ENCODE data around the gene HDAC9. TPM values are rescaled to one million over a fixed set of nuclear protein-coding genes. Genes with fewer than 3 reads are reported as not detected.

Gene HDAC9
- total RNA-seq, 1 donor = 20.9 TPM

DNA sequence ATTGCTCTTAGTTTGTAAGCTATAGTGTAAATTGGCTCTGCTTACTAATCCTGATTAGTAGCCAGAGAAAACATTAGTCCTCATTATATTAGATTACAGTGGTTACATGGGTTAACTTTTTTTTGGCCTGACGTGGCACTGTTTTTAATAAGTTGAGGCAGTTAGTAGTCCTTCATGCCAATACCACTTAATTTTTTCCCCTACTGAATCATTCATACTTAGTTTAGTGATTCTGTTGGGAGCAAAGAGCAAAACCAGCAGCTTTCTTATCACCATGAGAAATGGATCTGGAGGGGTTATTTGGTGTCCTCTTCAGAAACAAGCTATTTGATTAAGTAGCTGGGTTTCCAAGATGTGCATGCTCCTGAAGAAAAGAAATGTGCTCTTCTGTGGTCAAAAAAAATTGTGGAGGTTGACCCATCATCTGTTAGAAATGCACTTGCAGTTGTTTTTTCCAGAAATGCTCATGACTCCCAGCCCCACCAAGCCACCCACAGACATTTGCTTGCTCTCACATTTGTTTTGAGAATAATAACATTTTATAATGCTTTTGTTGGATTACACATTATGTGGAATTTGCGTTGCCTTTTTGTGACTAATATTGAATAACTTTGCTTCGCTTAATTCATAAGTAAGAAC, 258.5 kb downstream of the HDAC9 start:
- H3K9me3 ChIP-seq (ENCODE audit: low read depth, low read length) = no peaks in the 10 kb centered on the region
- no peaks in the 10 kb centered on the region for H3K4me1 ChIP-seq (ENCODE audit: insufficient read depth, low read length)
- H3K4me3 ChIP-seq (ENCODE audit: low read length) = no peak overlapping the region
- H3K27me3 ChIP-seq (ENCODE audit: insufficient read depth, low read length) = no peaks in the 10 kb centered on the region

DNA sequence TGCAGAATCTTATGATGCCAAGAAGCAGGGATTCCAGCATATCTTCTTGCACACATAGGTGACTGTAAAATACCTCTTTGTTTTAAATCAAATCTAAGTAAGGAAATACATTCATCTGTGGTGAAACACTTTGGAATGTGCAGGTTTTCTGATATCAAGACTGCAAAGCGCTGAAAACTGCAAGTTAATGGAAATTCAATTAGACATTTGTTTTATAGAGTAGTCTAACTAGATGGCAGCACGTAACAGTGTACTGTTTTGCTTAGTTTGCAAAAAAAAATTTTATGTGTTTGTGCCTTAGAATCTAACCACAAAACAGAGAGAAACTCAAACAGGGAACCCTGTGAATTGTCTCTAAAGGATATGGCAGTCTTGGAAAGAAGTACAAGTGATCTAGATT, 259.2 kb downstream of the HDAC9 start:
- Histone ChIP-seq H3K9me3 (ENCODE audit: low read depth, low read length) (no peaks in the 10 kb centered on the region), H3K4me3 (ENCODE audit: low read length) (no peak overlapping the region), H3K4me1 (ENCODE audit: insufficient read depth, low read length) (no peaks in the 10 kb centered on the region), H3K27me3 (ENCODE audit: insufficient read depth, low read length) (no peaks in the 10 kb centered on the region)

DNA sequence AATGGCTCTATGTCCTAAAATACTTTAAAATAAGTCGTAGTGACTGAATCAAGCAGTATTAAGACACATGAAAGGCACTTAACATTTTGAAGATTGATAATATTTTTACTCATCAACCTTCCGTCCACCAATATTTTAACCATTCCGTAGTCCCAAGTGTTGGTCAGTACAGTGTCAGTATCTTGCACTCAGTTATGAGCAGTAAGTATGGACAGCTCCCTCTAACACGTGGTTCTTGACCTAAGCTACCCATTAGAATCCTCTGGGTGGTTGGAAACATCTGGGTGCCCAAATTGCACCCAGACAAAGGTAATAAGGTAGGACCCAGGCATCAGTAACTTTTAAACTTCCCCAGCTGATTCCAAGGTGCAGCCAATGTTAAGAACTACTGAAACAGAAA, 260.2 kb downstream of the HDAC9 start:
- Histone ChIP-seq H3K4me1 (ENCODE audit: insufficient read depth, low read length) (no peaks in the 10 kb centered on the region), H3K9me3 (ENCODE audit: low read depth, low read length) (no peaks in the 10 kb centered on the region), H3K4me3 (ENCODE audit: low read length) (no peak overlapping the region), H3K27me3 (ENCODE audit: insufficient read depth, low read length) (no peaks in the 10 kb centered on the region)

DNA sequence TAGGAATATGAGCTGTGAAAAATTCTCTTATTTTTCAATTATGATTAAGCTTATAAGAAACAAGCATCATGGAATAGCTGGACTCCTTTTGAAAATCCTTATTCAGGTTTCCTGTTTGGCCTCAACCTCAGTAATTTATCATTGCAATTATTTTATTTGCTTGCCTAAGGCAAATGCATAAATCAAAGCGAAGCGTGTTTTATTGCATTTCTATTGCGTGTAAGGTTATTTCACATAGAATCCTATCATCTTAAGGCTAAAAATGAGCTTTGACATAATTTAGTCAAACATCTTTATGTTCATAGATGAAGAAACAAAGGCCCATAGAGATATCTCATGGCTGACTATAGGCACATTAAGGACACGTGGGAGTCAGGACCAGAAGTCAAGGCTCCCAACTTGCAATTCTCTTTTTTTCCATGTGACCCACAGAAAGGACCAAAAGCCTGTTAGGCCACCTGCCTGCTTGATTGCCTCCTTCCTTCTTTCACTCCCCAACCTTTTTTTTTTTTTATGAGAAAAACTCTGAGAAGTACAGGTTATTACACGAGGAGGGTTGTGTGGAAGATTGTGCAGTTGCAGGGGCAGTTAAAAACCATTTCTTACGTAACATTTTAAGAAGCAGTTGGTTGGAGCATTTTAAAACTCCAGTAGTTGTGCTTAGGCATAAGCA, 261.0 kb downstream of the HDAC9 start:
- no peaks in the 10 kb centered on the region for H3K27me3 ChIP-seq (ENCODE audit: insufficient read depth, low read length)
- H3K4me1 ChIP-seq (ENCODE audit: insufficient read depth, low read length) = no peaks in the 10 kb centered on the region
- no peak overlapping the region for H3K4me3 ChIP-seq (ENCODE audit: low read length)
- H3K9me3 ChIP-seq (ENCODE audit: low read depth, low read length) = no peaks in the 10 kb centered on the region

DNA sequence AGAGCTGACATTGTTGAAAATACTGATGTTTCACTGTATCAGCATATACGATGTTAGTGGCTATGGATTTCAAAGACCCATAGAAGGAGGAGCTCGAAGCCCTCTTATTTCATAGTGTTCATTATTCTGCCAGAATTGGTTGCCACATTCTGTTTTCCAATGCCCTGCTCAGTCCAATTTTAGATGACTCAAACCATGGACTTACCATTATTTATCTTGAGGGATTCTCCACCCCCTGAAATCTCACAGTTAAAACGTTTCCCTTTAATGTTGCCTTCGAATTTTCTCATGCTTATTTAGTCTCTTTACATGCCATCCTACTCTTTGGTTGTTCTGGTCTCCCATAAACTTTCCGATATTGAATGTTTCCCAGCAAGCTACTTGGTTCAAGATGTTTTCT, 264.5 kb downstream of the HDAC9 start:
- H3K9me3 ChIP-seq (ENCODE audit: low read depth, low read length) = no peaks in the 10 kb centered on the region
- no peaks in the 10 kb centered on the region for H3K4me1 ChIP-seq (ENCODE audit: insufficient read depth, low read length)
- no peaks in the 10 kb centered on the region for H3K27me3 ChIP-seq (ENCODE audit: insufficient read depth, low read length)
- H3K4me3 ChIP-seq (ENCODE audit: low read length) = no peak overlapping the region

DNA sequence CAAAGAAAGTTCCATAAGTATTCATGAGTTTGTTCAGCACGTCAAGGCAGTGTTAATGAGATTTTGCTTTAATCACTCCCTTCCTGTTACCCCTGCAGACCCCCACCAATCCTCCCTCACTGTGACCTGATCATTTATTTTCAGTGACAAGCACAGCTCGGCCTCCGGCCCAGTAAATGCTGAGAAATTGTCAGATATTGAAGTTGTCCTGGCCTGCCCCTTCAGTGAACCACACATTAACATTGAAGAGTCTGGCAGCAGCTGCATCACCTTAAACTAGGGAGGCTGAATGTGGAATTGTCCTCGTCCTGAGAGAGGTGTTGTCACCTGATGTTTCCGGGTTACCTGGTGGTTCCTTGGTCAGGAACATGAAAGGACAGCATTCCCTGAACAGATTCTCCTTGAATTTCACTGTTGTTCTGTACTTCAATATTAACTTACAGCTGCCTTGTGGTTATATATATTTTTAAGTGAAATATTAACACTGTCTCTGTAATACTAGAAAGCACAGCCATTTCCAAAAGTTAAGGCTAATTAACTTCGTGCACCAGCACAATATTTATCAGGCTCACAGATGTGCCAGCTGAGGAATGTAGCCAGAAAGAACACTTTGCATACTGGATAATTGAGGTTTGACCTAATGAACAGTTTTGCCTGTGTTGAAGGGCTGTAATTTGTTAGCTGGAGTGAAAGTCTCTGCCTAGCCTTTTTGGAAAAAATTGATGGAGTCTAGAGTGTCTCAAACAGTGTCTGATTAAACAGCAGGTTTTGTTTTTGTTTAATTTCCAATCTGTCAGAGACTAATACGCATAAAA, 265.3 kb downstream of the HDAC9 start:
- Histone ChIP-seq H3K27me3 (ENCODE audit: insufficient read depth, low read length) (no peaks in the 10 kb centered on the region), H3K9me3 (ENCODE audit: low read depth, low read length) (no peaks in the 10 kb centered on the region), H3K4me3 (ENCODE audit: low read length) (no peak overlapping the region), H3K4me1 (ENCODE audit: insufficient read depth, low read length) (no peaks in the 10 kb centered on the region)

DNA sequence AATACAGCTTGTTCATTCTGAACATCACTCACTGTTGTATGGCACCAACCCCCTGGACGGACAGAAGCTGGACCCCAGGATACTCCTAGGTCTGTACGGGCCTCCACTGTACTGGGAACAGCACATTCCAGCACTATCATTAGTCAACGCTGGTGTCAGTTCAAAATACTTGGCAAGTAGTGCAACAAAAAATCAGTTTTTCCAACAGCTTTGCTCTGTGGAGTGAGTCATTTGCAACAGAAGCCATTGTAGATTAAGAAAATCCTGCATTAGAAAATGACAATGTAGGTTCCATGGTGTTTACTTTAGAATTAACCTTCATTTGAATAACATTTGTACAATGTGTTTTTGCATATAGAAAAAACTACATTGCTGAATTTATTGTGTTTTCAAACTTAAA, 266.6 kb downstream of the HDAC9 start:
- Histone ChIP-seq H3K27me3 (ENCODE audit: insufficient read depth, low read length) (no peaks in the 10 kb centered on the region), H3K9me3 (ENCODE audit: low read depth, low read length) (no peaks in the 10 kb centered on the region), H3K4me1 (ENCODE audit: insufficient read depth, low read length) (no peaks in the 10 kb centered on the region), H3K4me3 (ENCODE audit: low read length) (no peak overlapping the region)

DNA sequence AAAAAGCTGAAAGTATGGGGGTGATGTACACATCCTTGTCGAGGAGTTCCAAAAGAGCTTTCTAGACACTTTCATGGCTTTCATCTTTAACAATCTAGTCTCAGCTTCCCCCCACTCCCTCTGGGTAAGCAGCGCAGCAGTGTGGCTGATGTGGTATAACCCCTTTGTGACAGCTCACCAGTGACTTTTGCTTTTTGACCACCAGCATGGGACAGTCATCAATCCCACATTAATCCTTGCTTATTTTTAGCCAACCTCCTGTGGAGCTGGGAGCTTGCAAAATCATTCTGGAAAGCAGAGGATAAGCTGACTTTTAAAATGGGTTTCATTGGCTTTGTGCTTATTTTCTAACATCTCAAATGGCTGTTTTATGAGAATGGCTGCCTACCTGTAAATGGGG, 272.7 kb downstream of the HDAC9 start:
- no peak overlapping the region for H3K4me3 ChIP-seq (ENCODE audit: low read length)
- H3K4me1 ChIP-seq (ENCODE audit: insufficient read depth, low read length) = no peaks in the 10 kb centered on the region
- H3K27me3 ChIP-seq (ENCODE audit: insufficient read depth, low read length) = no peaks in the 10 kb centered on the region

DNA sequence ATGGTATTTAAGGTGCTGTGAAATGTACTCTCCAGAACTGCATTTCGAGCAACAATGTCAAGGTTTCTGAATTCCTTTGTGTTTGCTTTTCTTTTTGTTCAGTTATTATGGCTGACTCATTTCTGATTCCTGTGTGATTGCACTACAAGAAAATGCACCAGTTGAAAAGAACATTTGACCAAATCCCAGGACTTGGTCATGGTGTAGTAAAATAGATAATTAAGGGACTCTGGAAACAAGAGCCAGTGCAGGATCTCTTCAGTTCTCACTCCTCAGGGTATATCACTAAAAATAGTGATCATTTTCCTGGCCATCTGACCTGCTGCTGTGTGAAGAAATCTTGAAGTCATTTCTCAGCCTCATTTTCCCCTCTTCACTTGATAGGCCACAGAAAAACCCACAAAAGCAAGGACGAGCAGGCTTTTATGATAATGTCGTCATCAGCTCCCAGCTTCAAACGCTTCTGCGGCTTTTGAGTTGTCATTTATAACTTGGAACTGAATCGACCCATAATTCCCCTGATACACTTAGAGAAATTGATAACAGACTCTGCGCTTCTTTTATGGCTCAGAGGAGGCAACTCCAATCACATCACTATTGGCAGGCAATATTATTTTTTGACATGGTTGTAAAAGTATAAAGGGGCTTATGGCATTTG, 274.7 kb downstream of the HDAC9 start:
- H3K4me3 ChIP-seq (ENCODE audit: low read length) = no peak overlapping the region
- H3K27me3 ChIP-seq (ENCODE audit: insufficient read depth, low read length) = no peaks in the 10 kb centered on the region
- no peaks in the 10 kb centered on the region for H3K4me1 ChIP-seq (ENCODE audit: insufficient read depth, low read length)
- no peaks in the 10 kb centered on the region for H3K9me3 ChIP-seq (ENCODE audit: low read depth, low read length)

More for the DNA sequence above, 272.7 kb downstream of the HDAC9 start:
- no peaks in the 10 kb centered on the region for H3K9me3 ChIP-seq (ENCODE audit: low read depth, low read length)

DNA sequence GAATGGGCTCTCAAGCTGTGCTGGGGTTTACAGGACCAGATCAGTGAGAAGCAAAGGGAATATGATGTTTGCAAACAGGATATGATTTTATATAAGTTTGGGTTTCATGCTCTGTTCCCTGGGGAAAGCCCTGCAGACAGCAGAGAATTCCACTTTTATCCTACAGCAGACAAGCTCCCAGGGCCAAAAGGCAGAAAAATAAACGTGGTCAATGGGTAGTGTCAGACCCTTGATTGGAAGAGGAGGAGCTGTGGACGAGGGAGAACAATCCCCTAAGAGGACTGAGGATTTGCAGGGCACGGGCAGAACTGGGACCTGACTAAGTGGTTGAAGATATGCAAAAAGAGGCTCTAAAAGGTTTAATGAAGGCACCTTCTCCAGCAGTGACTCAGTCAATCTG, 275.3 kb downstream of the HDAC9 start:
- H3K9me3 ChIP-seq (ENCODE audit: low read depth, low read length) = no peaks in the 10 kb centered on the region
- no peak overlapping the region for H3K4me3 ChIP-seq (ENCODE audit: low read length)
- H3K27me3 ChIP-seq (ENCODE audit: insufficient read depth, low read length) = no peaks in the 10 kb centered on the region
- no peaks in the 10 kb centered on the region for H3K4me1 ChIP-seq (ENCODE audit: insufficient read depth, low read length)

DNA sequence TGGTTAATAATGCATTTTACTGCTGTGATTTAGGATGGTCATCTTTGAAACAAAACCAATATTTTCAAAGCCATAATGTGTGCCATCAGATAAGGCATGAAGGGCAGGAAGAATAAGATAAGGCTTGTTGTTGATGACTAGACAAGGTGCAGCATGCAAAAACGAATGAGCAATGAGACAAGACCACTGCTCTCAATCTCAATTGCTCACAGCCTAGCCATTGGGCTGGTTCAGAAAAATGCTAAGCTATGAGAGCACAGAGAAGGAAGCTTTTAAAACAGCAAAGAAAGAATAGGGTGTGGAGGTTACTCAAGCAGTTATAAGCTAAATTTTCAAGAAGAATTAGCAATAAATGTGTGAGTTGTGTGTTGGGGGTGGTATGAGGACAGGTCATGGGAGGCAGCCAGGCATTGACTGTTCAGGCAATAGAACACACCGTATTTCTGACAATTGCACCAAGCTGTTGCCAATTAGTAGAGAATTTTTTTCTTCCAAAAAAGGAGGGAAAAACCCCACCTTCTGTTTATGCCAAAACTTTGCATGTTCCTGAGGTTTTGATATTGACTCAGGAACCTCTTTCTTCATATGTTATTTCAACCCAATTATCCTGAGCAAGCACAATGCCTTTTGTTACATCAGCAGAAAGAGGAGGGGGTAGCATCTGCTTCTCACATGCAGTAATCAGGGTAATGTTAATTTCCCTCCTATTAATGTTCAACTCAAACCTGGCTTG, 276.5 kb downstream of the HDAC9 start:
- Histone ChIP-seq H3K4me1 (ENCODE audit: insufficient read depth, low read length) (no peaks in the 10 kb centered on the region), H3K27me3 (ENCODE audit: insufficient read depth, low read length) (no peaks in the 10 kb centered on the region), H3K4me3 (ENCODE audit: low read length) (no peak overlapping the region)

DNA sequence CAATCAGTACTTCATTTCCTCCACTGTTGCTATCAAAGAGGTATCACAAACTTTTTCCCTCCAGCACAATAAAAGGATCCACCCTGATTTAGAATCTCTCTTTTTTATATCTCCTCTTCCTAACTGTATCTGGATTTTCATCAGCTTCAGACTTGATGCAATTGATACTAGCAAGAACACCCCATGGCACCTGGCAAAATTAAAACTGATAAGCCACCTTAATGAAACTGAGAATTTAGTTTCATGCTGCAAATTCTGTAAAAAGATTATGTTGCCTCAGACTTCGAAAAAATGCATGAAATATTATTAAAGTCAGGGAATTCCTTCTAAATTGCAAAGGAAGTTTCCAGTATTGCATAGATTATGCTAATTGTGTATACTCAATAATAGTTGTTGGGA, 277.0 kb downstream of the HDAC9 start:
- no peak overlapping the region for H3K4me3 ChIP-seq (ENCODE audit: low read length)
- H3K27me3 ChIP-seq (ENCODE audit: insufficient read depth, low read length) = no peaks in the 10 kb centered on the region
- no peaks in the 10 kb centered on the region for H3K4me1 ChIP-seq (ENCODE audit: insufficient read depth, low read length)
- no peaks in the 10 kb centered on the region for H3K9me3 ChIP-seq (ENCODE audit: low read depth, low read length)

More for the DNA sequence above, 276.5 kb downstream of the HDAC9 start:
- no peaks in the 10 kb centered on the region for H3K9me3 ChIP-seq (ENCODE audit: low read depth, low read length)

DNA sequence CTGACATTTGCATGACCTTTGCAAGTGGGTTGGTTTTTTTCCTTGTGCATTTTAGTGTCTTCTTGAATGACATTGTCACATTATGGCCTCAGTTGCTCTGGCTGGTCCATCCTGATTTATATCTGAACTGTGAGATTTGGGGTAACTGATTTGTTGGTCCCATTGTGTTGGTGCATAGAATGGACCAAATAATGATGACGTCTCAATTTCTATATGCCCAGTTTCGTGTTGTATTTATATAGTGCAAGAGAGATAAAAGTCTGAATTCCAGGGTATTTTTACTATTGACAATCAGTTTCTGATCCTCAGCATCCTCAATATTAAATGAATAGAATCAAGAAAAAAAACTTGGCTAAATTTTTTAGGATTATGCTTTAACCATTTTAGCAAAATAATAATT, 281.8 kb downstream of the HDAC9 start:
- no peaks in the 10 kb centered on the region for H3K27me3 ChIP-seq (ENCODE audit: insufficient read depth, low read length)
- H3K4me1 ChIP-seq (ENCODE audit: insufficient read depth, low read length) = no peaks in the 10 kb centered on the region
- H3K4me3 ChIP-seq (ENCODE audit: low read length) = no peak overlapping the region
- H3K9me3 ChIP-seq (ENCODE audit: low read depth, low read length) = no peaks in the 10 kb centered on the region

DNA sequence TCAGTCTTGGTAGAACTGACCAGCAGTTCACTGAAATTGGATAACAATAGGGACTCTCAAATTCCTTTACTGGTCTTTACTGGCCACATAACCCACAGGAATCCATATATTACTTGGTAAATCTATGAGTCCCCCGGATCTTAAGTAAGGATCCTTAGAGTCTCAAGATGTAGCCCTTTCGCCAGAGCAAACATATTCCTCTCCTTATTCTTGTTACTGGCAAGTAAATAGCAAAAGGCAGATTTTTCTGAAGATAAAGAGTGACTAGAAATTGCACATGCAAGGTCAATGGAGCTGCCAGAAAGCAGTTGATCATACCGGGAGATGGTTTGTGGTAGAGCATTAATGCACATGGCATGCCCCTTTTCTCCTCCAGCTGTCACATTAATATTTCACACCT, 283.0 kb downstream of the HDAC9 start:
- H3K4me3 ChIP-seq (ENCODE audit: low read length) = no peak overlapping the region
- H3K27me3 ChIP-seq (ENCODE audit: insufficient read depth, low read length) = no peaks in the 10 kb centered on the region
- no peaks in the 10 kb centered on the region for H3K4me1 ChIP-seq (ENCODE audit: insufficient read depth, low read length)
- H3K9me3 ChIP-seq (ENCODE audit: low read depth, low read length) = no peaks in the 10 kb centered on the region

Data from mononuclear cell (primary cell).